Stimulated activated CD4-positive, alpha-beta T cell treated with anti-CD3 and anti-CD28 coated beads, Interleukin-12 subunit alpha, Interleukin-12 subunit beta, amount 100 ng/mL, for 24 hours (primary cell): ENCODE measurements around the gene CHERP.
A peak's percentile ranks its signal among the peaks of the same experiment; 100 is the strongest.
"Not testable (repeated sequence)": the region's sequence is repeated elsewhere in the genome, so short reads cannot be mapped to it uniquely, and the experiment has no call there.

Experiments
- DNase-seq, 2 experiments: peaks; one replicate each; pipeline ENCODE4 v3.0.0-alpha.2; 2020; ENCODE audit warnings: low read depth in 2 of 2

The CHERP gene

DNA sequence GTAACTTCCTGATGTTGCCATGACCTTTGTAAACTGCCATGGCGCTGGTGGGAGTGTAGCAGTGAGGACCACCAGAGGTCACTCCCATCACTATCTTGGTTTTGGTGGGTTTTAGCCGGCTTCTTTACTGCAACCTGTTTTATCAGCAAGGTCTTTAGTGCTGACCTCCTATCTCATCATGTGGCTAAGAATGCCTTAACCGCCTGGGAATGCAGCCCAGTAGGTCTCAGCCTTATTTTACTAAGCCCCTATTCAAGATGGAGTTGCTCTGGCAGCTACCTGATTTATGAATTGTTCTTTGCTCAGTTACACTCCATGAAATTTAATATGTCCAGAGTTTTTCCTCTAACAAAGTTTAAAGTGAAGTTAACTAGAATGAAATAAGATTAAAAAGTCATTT, 65.8 kb downstream of the CHERP start:
- DNase-seq, result no peak

DNA sequence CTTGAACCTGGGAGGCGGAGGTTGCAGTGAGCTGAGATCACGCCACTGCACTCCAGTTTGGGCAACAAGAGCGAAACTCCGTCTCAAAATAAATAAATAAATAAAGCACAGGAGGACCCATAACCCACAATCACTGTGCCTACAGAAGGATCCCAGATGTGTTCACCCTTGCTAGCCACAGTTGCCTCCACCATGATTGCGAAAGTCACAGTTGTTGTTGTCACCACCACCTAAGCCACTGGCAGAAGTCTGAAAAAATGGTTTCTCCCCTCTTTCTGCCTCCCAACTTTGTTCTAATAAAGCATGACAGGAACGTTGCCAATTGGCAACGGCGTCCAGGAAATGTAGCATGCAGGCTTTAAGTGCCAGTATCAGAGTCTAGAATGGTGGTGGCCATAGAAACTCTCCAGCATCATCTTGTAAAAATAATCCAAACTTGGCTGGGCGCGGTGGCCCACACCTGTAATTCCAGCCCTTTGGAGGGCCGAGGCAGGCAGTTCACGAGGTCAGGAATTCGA, 68.3 kb downstream of the CHERP start:
- no peak for DNase-seq

DNA sequence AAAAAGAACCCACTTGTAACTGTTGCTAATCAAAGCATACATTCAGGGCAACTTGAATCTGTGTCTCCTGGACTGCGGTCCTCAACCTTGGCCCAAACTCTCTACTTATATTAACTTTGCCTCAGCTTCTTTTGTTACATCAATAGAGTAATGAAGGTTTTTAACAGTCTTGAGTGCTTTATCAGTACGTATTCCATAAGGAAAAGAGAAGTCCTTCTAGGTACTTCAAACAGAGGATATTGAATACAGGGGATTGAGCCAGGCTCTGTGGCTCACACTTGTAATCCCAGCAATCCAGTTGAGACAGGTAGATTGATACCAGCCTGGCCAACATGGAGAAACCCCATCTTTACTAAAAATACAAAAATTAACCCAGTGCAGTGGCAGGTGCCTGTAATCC, 69.2 kb downstream of the CHERP start:
- DNase-seq, result no peak

DNA sequence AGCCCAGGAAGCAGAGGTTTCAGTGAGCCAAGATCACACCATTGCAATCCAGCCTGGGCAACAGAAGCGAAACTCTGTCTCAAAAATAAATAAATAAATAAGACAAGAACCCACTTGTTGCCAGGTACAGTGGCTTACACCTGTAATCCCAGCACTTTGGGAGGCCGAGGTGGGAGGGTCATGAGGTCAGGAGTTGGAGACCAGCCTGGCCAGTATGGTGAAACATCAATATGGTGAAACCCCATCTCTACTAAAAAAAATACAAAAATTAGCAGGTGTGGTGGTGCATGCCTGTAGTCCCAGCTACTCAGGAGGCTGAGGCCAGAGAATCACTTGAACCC, 69.7 kb downstream of the CHERP start:
- not testable (repeated sequence) for DNase-seq

DNA sequence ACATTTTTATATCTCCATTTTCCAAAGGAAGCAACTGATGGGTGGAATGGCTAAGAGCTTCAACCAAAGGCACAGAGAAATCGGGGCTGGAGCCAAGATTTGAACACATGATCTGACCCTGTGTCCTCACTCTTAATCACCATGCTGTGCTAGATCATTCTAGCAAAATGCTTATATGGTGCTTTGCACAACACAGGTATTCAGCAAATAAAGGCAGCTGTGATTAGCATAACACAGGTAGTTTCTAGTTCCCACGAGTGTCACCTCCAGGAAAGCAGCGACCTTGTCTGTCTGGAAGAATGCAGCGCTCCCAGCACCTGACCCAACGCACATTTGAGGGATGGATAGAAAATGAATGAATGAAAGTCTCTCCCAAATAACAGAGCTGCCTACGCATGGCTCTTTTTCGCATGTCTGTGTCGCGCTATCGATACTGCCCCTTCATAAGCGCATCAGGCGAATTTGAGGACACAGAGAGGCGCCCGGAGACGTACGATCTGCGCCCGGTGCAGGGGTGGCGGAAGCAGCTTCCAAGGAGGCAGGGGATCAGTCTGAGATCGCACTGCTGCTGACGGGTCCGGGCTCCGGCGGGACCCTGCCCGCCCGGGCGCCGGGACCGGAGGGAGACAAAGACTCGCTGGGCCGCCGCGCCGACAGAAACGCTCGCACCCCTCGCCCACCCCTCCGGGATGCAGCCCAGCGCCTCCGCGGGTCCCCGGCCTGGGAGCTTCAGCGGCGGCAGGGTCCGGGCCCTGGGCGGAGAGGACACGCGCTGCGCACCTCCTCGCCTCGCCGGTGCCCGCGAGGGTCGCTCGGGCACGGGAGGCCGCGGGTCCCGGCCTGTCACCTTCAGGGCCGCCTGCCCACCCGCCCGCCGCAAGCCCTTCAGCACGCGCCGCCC, 71.1 kb downstream of the CHERP start:
- peak in 1 of 2 experiments; percentile 20 for DNase-seq

DNA sequence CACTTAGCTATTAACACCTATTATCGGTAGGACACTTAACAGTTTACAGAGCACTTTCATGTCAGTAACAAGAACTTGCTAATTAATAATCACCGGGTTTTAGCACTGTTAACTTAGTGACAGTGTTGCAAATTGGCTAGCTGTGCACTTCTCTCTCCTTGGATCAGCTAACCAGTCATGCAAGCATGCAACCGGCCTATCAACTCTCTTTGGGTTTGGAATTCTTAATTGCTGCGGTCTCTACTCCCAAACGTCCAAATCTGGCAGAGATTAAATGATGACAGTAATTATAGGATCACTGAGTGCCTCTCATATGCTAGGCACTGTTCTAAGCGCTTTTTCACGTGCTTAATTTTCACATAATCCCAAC, 71.7 kb downstream of the CHERP start:
- no peak for DNase-seq
